Fibroblast of skin of abdomen (primary cell): ENCODE data around the gene SCARF1.
A peak's percentile ranks its signal among the peaks of the same experiment; 100 is the strongest.

Experiments used
- DNase-seq: peaks from one replicate; pipeline ENCODE4 v3.0.0-alpha.2; 2013

The SCARF1 gene

DNA sequence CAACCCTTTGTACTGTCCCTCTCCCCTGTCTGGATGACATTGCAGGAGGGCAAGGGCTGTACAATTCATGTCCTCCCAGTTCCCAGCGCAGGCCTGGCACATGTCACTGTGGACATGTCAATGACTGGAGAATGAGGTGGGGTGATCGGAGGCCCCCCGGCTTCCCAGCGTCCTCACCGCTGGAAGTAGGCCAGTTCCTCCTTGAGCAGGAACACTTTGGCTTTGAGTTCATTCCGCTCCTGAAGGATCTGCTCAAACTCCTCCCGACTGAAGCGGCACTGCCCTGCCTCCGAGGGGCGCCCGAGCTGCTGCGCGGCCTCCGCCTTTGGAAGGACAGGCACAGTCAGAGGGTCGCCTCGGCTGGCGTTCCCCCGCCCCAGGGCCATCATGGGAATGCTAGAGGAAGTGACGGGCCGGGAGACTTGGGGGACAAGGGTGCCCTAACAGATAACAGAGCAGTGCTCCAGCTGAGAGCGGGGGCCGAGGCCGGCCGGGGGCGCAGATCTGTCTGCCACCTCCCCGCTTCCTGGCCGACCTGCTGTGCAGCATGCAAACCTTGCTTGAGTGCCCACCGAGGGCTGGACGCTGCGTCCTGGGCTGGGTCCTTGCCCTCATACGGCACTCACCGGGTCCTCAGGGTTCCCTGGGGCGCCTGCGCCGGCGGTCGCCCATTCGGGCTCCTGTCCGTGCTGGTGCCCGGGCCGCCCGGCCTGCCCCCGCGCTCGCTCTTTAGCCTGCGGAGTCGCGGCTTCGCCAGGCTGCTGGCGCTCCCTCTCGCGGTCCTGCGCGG is 2.8 kb upstream of the SCARF1 start:
- DNase-seq = no peak

- DNase-seq = no peak
Measured at GRCh38 chr17:1647802-1648171, 2.3 kb upstream of the SCARF1 start.

GRCh38 chr17:1646199-1646875 is 805 bp upstream of the SCARF1 start:
- no peak for DNase-seq

DNA sequence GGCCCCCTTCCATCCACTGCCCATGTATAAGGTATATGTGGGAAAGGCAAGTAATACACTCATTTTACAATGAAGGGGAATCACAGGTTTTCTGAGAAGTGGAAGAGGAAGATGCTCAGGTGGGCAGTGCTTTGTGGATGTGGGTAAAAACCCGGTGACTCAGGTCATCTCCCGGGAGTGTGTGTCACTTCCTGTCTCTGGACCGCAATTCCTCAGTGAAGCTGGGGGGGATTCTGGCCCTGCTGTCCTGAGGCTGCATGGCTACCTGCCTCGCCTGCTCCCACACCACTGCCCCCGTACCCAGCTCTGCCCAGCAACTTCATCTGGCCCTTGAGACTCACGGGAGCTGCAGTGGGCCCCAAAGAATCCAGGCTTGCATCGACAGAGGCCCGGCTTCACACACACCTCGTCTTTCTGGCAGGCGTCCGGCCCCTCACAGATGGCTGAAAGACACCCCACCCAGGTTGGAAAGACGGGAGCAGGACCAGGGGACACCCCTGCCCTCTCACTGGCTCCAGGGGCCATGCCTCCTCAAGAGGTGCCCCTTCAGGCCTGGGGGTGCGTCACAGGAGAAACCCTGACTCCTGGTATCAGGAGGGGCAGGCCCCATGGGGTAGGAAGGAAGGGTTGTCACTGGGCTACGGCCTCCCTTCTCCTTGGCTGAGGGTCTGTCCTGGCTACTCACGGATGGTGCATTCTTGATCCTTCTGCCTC is 882 bp downstream of the SCARF1 start:
- peak; percentile 40 for DNase-seq

GRCh38 chr17:1643999-1644492 is 1.5 kb downstream of the SCARF1 start:
- no peak for DNase-seq

- no peak for DNase-seq
Measured at GRCh38 chr17:1643293-1643998, 2.1 kb downstream of the SCARF1 start.

- DNase-seq = no peak
Measured at GRCh38 chr17:1641065-1641403, 4.5 kb downstream of the SCARF1 start.

GRCh38 chr17:1640329-1641064 is 5.0 kb downstream of the SCARF1 start:
- no peak for DNase-seq

DNA sequence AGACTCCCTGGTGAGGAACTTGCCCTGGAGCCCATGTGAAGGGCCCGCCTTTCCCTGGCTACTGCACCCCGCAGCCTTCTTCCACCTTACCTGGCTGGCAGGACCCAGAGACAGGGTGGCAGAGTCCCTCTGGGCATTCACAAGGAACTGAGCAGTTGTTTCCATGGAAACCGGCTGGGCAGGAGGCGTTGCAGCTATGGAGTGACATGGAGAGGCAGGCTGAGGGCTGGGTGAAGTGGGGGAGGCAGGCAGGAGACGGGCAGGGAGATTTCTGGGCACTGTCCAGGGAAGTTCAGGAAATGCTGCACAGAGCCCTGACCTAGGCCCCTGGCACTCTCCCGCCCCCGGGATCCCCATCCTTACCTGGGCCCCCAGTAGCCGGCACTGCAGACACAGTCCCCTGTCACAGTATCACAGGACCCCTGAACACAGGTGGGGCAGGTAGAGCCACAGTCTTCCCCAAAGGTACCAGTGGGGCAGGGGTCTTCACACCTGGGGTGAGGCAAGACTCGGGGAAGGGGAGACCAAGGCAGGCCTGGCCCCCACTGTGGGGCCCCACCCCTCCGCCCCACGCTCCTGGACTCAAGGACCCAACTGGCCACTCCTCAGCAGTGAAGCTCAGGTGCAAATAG is 5.9 kb downstream of the SCARF1 start:
- DNase-seq = no peak

- no peak for DNase-seq
Measured at GRCh38 chr17:1638624-1639300, 6.8 kb downstream of the SCARF1 start.

GRCh38 chr17:1638171-1638590 is 7.4 kb downstream of the SCARF1 start:
- DNase-seq = no peak

DNA sequence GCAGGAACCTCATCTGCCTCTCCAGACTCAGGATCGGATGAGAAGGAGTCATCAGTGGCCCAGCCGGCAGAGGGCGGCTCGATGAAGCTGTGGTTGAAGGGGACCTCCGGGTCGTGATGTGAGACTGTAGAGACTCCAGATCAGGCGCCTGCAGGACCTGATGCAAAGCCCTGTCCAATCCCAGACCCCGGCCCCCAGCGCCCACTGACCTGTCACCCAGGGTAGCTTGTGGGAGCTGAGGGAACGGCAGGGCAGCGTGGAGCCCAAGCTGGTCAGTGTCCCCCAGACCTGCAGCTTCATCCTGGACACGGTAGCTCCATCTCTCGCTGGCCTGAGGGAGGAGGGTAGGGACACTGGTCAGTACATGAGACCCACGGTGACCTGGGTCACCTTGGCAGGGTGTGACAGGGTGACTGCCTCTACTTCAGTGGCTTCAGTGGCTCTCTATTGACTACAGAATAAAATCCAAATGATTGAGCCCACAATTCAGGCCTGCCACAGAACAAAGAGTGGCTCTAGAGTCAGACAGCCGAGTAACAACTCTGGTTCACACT is 8.7 kb downstream of the SCARF1 start:
- DNase-seq = no peak

DNA sequence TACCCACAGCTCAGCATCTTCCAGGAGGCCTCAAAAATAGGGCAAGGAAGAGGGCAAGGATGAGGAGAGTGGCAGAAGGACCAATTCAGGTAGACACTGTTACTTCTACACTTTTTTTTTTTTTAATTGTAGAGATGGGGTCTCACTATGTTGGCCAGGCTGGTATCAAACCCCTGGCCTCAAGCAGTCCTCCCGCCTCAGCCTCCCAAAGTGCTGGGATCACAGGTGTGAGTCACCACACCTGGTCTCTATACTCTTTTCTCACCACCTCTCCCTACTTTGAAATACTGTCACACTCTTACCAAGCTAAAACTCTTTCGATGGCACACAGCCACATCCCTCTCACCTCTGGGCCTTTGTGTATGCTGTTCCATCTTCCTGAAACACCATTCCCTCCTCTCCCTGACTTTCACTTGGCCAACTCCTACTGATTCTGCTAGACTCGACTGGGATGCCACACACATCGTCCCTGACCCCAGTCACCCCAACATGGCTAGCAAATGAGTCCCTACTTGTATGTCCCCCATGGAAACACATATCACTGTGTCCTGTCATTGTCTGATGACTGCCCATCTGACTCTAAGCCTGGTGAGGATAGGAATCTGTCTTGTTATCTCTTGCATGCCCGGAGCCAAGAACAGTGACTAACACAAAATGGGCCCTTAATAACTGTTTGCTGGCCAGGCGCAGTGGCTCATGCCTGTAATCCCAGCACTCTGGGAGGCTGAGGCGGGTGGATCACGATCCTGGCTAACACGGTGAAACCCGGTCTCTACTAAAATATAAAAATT is 9.7 kb downstream of the SCARF1 start:
- no peak for DNase-seq

- no peak for DNase-seq
Measured at GRCh38 chr17:1634841-1635650, 10.5 kb downstream of the SCARF1 start.

DNA sequence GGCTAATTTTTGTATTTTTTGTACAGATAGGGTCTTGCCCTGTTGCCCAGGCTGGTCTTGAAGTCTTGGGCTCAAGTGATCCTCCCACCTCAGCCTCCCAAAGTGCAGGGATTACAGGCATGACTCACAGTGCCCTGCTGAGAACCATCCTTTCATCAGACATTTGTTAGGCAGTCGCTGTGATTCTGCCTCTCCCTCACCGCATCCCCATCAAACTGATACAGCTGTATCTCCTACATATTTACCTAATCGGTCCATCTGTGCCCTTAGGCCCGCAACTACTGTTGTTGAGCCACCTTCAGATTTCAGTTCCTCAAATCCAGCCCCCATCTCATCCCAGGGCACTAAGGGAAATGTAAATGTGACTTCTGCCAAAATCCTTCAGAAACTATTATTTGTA is 14.9 kb downstream of the SCARF1 start:
- DNase-seq = no peak

DNA sequence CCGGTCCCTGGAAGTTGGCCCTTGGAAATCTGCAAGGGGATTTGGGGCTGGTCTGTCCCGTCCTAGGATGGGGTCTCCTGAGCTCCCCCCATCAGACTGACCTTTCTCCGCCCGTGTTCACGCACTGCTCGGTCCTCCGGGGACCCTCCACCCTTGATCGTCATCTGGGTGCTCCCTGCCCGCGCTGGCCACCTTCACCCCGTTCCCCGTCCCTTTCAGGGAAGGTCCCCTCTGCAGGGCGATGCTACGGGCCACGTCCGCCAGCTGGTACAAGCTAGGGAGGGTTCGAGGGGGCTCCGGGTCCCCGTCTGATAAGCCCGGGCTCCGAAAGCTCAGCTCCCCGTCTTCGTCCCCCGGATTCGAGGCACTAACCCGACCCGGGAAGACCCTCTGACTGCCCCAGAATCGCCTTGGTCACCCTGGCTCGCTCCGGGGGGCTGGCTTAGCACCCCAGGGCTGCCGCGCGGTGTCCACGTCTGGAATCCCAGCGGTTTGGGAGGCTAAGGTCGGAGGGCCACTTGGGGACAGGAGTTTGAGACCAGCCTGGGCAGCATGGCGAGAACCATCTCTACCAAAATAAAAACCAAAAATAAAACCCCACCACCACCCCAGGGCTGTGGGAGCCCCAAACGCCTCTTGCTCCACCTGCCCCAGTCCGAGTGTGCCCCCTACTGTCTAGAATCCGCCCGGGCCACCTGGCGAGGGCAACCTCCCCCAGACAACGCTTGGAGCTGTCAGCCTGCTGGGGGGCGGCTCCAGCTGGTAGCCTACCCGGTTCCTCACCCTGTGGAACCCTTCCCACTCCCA is 15.8 kb downstream of the SCARF1 start:
- DNase-seq = peak; percentile 28

GRCh38 chr17:1628856-1629503 is 16.6 kb downstream of the SCARF1 start:
- DNase-seq = peak; percentile 92
